Fibroblast of pulmonary artery (primary cell): Measurements from ENCODE around the gene ACY1.

ENCODE experiments used
- DNase-seq: peaks from one replicate; pipeline ENCODE4 v3.0.0-alpha.2; 2010; ENCODE audit warnings: low read depth
- H3K4me3 ChIP-seq: replicated peaks from 2 replicates; pipeline ENCODE4 v1.5.1; 2011; ENCODE audit warnings: low read depth, mild to moderate bottlenecking, control low read depth, low read length, moderate library complexity
- CTCF ChIP-seq: IDR thresholded peaks from 2 replicates; pipeline ENCODE4 v1.5.1; 2011; ENCODE audit warnings: mild to moderate bottlenecking, control low read depth, low read length, inconsistent platforms; ENCODE audit errors: missing control alignments

ACY1 gene

GRCh38 chr3:51982838-51983577, at the start of gene ACY1:
TSS of gene ACY1 (plus strand) at chr3:51983535. CDS start at chr3:51984065, 530 bp downstream.
- H3K4me3 ChIP-seq = peak within 1 kb of the TSS; percentile 65
- peak; percentile 91 for DNase-seq
- TF ChIP-seq CTCF = no peak

GRCh38 chr3:51934139-51934850, 49.0 kb upstream of the ACY1 start:
- no peak overlapping the region for H3K4me3 ChIP-seq
- no peak for TF ChIP-seq CTCF
- no peak for DNase-seq

- DNase-seq = no peak
- no peak overlapping the region for H3K4me3 ChIP-seq
- TF ChIP-seq CTCF = no peak
Observed at GRCh38 chr3:51934991-51935885, 48.1 kb upstream of the ACY1 start.

GRCh38 chr3:51935886-51936755, 47.2 kb upstream of the ACY1 start:
- H3K4me3 ChIP-seq = no peak overlapping the region
- TF ChIP-seq CTCF = no peak
- no peak for DNase-seq

GRCh38 chr3:51937014-51937413, 46.3 kb upstream of the ACY1 start:
- H3K4me3 ChIP-seq = no peak overlapping the region
- TF ChIP-seq CTCF = no peak
- DNase-seq = no peak

GRCh38 chr3:51937611-51938450, 45.5 kb upstream of the ACY1 start:
- no peak overlapping the region for H3K4me3 ChIP-seq
- no peak for DNase-seq
- TF ChIP-seq CTCF = no peak
